Fibroblast of lung (primary cell): Measurements from ENCODE around the gene DUS1L. TPM values are rescaled to one million over a fixed set of nuclear protein-coding genes. Genes with fewer than 3 reads are reported as not detected.

Source experiments
- DNase-seq, 2 donors: peaks; one replicate each; pipeline versions ENCODE4 v3.0.0 to v3.0.0-alpha.2; 2010; ENCODE audit warnings: low read depth in 2 of 2
- H2AFZ ChIP-seq: 2 replicates; pipeline ENCODE4 v1.5.1; 2012; ENCODE audit warnings: low read length, control low read depth, inconsistent platforms
- H3K27ac ChIP-seq: 2 replicates; pipeline ENCODE4 v1.5.1; 2011; ENCODE audit warnings: low read length, control low read depth; ENCODE audit not compliant: insufficient read depth
- H3K27me3 ChIP-seq: 2 replicates; pipeline ENCODE4 v1.5.1; 2011; ENCODE audit warnings: mild to moderate bottlenecking, low read length; ENCODE audit not compliant: control insufficient read depth, insufficient read depth
- H3K36me3 ChIP-seq: 2 replicates; pipeline ENCODE4 v1.5.1; 2011; ENCODE audit warnings: low read length; ENCODE audit not compliant: control insufficient read depth, insufficient read depth
- H3K4me1 ChIP-seq: 2 replicates; pipeline ENCODE4 v1.5.1; 2011; ENCODE audit warnings: low read length; ENCODE audit not compliant: control insufficient read depth, insufficient read depth; ENCODE audit errors: extremely low read depth
- H3K4me2 ChIP-seq: 2 replicates; pipeline ENCODE4 v1.5.1; 2011; ENCODE audit warnings: low read length, control low read depth; ENCODE audit not compliant: insufficient read depth; ENCODE audit errors: extremely low read depth
- H3K4me3 ChIP-seq, 4 experiments: fragments of 200-600 bp in 1 of 4; sonication (generic) in 1 of 4; replicated peaks in 1 of 4; 2 replicates each; pipeline ENCODE4 v1.5.1; 2011 to 2016; ENCODE audit warnings: low read length in 4 of 4, low read depth in 3 of 4, mild to moderate bottlenecking in 3 of 4, control low read depth in 2 of 4, inconsistent platforms in 1 of 4, mixed read lengths in 1 of 4; ENCODE audit not compliant: insufficient read depth in 1 of 4; ENCODE audit errors: control extremely low read depth in 1 of 4
- H3K79me2 ChIP-seq: 2 replicates; pipeline ENCODE4 v1.5.1; 2012; ENCODE audit warnings: mild to moderate bottlenecking, low read length, inconsistent platforms; ENCODE audit not compliant: control insufficient read depth, insufficient read depth
- H3K9ac ChIP-seq: 2 replicates; pipeline ENCODE4 v1.5.1; 2011; ENCODE audit warnings: mild to moderate bottlenecking, low read length, control low read depth; ENCODE audit not compliant: insufficient read depth
- H3K9me3 ChIP-seq: 2 replicates; pipeline ENCODE4 v1.5.1; 2012; ENCODE audit warnings: low read depth, low read length; ENCODE audit not compliant: control insufficient read depth, insufficient read depth
- H4K20me1 ChIP-seq: 2 replicates; pipeline ENCODE4 v1.5.1; 2011; ENCODE audit warnings: low read length; ENCODE audit not compliant: control insufficient read depth, insufficient read depth; ENCODE audit errors: extremely low read depth
- CTCF ChIP-seq, 2 donors: IDR thresholded peaks in 1 of 2; conservative IDR thresholded peaks in 1 of 2; 1 replicate in 1 of 2; 2 replicates in 1 of 2; pipeline ENCODE4 v1.5.1; 2011 to 2012; ENCODE audit warnings: low read length in 2 of 2, control low read depth in 1 of 2, inconsistent platforms in 1 of 2, low read depth in 1 of 2, mild to moderate bottlenecking in 1 of 2
- EZH2 ChIP-seq: IDR thresholded peaks from 2 replicates; pipeline ENCODE4 v1.5.1; 2012; ENCODE audit warnings: low read length, control low read depth, mild to moderate bottlenecking; ENCODE audit errors: missing control alignments
- polyA plus RNA-seq, 2 donors: library from polyadenylated mRNA; depleted of rRNA in 1 of 2; stranded (reverse) in 1 of 2; unstranded in 1 of 2; fragments of >200 nt; gene quantifications; 2 replicates each; pipeline ENCODE4 v1.2.1, GENCODE V29; 2011 to 2012; ENCODE audit warnings: missing spikeins in 1 of 2
- total RNA-seq: library from RNA; depleted of rRNA; stranded (reverse); fragments of >200 nt; gene quantifications from 2 replicates; pipeline ENCODE4 v1.2.1, GENCODE V29; 2014

The DUS1L gene
- total and polyA plus RNA-seq, 2 donors (not counting 1 experiment from before 2014, with no cell fraction given): 24.6 to 41.0 TPM

GRCh38 chr17:82104797-82105416 is 39.3 kb upstream of the DUS1L start:
- Histone ChIP-seq H2AFZ (no peak overlapping the region), H3K4me1 (peaks cover 10% of the 10 kb centered on the region), H4K20me1 (no peaks in the 10 kb centered on the region), H3K4me3 (no peak overlapping the region), H3K9ac (no peak overlapping the region), H3K27me3 (no peaks in the 10 kb centered on the region), H3K36me3 (no peaks in the 10 kb centered on the region), H3K27ac (no peak overlapping the region), H3K79me2 (no peaks in the 10 kb centered on the region), H3K4me2 (no peak overlapping the region), H3K9me3 (no peaks in the 10 kb centered on the region)
- no peak for DNase-seq
- TF ChIP-seq EZH2: no peak

GRCh38 chr17:82103553-82104451 is 38.2 kb upstream of the DUS1L start:
- Histone ChIP-seq H3K9me3 (no peaks in the 10 kb centered on the region), H3K4me2 (no peak overlapping the region), H3K9ac (no peak overlapping the region), H3K27me3 (no peaks in the 10 kb centered on the region), H3K4me1 (peaks cover 17% of the 10 kb centered on the region), H3K79me2 (no peaks in the 10 kb centered on the region), H3K36me3 (no peaks in the 10 kb centered on the region), H4K20me1 (no peaks in the 10 kb centered on the region), H3K4me3 (no peak overlapping the region), H2AFZ (no peak overlapping the region), H3K27ac (no peak overlapping the region)
- TF ChIP-seq CTCF (conservative IDR thresholded peaks at IDR 0.05 in 1 of 2, IDR thresholded peaks at IDR 0.05 in 1 of 2; ENCODE audit: low read depth in 1 of 2, low read length in 2 of 2) (no peak), EZH2 (no peak)
- DNase-seq: peak in 1 of 2 donors; percentile 29

DNA sequence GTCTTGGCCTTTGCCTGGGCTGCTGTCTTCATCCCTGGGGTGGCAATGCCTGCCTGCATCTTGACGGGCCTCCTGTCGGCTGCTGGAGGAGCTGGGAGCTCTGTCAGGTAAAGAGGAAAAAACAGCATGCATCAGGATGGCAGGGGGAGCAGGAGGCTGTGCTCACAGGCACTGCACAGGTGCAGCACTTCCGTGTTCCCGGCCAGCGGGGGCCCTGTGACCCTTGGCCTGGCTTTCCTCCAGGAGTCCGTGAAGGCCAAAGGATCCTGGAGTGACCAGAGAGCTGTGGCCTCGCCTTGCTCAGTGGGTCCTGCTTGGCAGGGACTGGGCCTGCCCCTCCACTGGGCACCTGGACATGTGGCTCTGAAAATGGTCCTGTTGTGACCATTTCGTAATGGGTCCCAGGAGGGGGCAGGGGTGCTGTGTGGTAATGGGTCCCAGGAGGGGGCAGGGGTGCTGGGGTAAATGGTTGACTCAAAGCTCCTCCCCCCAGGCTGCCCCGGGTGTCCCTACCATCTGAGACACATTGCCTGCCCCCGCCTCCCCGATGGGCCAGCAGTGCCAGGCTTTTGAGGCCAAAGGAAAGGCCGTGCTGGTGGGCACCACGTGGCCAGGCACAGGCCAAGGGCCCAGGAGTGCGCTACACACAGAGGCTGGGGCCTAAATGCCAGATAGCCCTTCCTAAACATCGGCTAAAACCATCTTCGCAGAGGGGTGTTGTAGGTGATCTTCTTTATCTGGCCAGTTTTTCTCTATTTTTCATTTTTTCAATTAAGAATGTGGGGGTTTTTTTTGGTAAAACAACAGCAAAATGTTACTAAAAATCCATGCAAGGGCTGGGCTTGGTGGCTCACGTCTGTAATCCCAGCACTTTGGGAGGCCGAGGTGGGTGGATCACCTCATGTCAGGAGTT is 36.4 kb upstream of the DUS1L start:
- H3K4me2 ChIP-seq: no peak overlapping the region
- DNase-seq: no peak
- TF ChIP-seq EZH2 (no peak), CTCF (conservative IDR thresholded peaks at IDR 0.05 in 1 of 2, IDR thresholded peaks at IDR 0.05 in 1 of 2; ENCODE audit: low read depth in 1 of 2, low read length in 2 of 2) (no peak)
- H2AFZ ChIP-seq: no peak overlapping the region
- peaks cover 9% of the 10 kb centered on the region for H3K79me2 ChIP-seq
- no peak overlapping the region for H3K4me3 ChIP-seq
- no peaks in the 10 kb centered on the region for H3K27me3 ChIP-seq
- no peaks in the 10 kb centered on the region for H3K36me3 ChIP-seq
- H3K9me3 ChIP-seq: no peaks in the 10 kb centered on the region
- no peak overlapping the region for H3K27ac ChIP-seq
- peaks cover 14% of the 10 kb centered on the region for H3K4me1 ChIP-seq
- H4K20me1 ChIP-seq: no peaks in the 10 kb centered on the region
- H3K9ac ChIP-seq: no peak overlapping the region
